ENCODE results near the gene MKLN1. TPM values are rescaled to one million over a fixed set of nuclear protein-coding genes. Genes with fewer than 3 reads are reported as not detected.

Gene MKLN1
- total RNA-seq, 1 donor from 2014 or later: 66.0 TPM

DNA sequence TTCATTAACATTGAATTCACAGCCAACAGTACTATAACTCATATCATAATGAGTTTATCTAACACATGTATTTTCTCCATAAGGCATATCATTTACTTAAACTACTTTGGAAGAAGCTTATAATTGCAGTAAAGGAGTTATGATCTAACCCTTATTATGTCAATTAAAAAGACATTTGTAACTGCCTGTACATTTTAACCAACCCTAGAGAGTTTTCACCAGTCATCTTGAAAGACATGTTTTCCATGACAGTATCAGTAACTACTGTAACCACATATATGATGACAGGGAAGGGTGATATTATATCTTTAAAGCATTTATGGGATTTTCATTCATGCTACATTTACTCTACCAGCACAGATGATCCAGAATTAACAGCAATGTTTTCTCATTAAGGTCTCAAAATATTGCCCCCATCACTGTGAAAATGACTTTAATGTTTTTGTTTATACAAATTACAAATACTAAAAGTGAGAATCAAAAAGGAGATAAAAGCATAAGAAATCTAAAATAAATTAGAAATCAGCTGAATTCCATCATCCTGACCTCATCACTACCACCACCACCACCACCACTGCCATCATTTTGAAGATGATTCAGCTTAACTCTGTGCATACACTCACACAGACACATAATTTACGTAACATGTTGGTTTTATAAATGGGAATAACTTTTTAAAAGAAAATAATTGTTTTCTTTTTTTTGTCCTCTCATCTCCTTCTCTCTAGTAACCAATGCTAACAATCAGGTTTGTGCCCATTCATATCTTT lies 53.6 kb downstream of the MKLN1 start:
- no peak overlapping the region for H3K4me3 ChIP-seq
- no peak for ATAC-seq
- H3K36me3 ChIP-seq: no peaks in the 10 kb centered on the region
- TF ChIP-seq, protein P1, sequence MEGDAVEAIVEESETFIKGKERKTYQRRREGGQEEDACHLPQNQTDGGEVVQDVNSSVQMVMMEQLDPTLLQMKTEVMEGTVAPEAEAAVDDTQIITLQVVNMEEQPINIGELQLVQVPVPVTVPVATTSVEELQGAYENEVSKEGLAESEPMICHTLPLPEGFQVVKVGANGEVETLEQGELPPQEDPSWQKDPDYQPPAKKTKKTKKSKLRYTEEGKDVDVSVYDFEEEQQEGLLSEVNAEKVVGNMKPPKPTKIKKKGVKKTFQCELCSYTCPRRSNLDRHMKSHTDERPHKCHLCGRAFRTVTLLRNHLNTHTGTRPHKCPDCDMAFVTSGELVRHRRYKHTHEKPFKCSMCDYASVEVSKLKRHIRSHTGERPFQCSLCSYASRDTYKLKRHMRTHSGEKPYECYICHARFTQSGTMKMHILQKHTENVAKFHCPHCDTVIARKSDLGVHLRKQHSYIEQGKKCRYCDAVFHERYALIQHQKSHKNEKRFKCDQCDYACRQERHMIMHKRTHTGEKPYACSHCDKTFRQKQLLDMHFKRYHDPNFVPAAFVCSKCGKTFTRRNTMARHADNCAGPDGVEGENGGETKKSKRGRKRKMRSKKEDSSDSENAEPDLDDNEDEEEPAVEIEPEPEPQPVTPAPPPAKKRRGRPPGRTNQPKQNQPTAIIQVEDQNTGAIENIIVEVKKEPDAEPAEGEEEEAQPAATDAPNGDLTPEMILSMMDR (IDR thresholded peaks at IDR 0.05): no peak
- H3K27ac ChIP-seq: no peak overlapping the region
- intact Hi-C loops (cut with DNase I): no loop called here
- DNase-seq: no peak
- H3K4me1 ChIP-seq: no peaks in the 10 kb centered on the region
- no peaks in the 10 kb centered on the region for H3K27me3 ChIP-seq
- H3K9me3 ChIP-seq: no peaks in the 10 kb centered on the region

DNA sequence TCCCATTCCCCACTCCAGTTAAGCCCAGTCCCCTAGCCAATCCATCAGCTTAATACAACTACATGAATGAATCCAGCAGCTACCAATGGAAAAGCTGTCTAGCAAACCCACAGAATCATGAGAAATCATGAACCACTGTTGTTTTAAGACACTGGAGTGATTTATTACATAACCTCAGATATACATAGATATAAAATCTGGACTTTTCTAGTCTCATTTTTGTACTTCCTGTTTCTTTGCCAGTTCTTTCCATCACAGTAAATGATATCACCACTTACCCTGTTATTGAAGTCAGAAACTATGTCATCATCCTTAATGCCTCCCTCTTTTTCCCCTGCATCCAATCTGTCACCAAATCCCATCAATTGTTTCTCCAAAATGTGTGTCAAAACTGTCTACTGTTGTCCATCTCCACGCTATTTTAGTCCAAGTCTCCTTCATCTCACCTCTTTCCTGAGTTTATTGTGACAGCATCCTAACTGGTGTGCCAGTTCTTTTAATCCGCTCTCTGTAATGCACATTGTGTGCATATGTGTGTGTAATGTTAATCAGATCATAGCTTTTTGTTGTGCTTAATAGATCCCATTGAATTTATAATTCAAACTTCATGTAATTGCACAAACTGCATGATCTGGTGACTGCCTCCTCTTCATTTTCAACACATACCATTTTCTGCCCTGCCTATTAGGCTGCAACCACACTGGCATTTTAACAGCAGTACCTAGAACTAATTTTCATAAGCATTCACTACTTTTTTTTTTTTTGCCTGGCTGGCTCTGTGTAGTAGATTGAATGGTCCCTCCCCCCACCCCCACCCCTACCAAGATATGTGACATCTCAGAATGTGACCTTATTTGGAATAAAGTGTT lies 56.0 kb downstream of the MKLN1 start:
- H3K9me3 ChIP-seq: no peaks in the 10 kb centered on the region
- ATAC-seq (no peak), DNase-seq (no peak)
- H3K4me1 ChIP-seq: no peaks in the 10 kb centered on the region
- H3K4me3 ChIP-seq: no peak overlapping the region
- no peaks in the 10 kb centered on the region for H3K27me3 ChIP-seq
- H3K36me3 ChIP-seq: no peaks in the 10 kb centered on the region
- intact Hi-C loops (cut with DNase I): no loop called here
- no peak overlapping the region for H3K27ac ChIP-seq
- TF ChIP-seq, protein P1 (IDR thresholded peaks at IDR 0.05): no peak

DNA sequence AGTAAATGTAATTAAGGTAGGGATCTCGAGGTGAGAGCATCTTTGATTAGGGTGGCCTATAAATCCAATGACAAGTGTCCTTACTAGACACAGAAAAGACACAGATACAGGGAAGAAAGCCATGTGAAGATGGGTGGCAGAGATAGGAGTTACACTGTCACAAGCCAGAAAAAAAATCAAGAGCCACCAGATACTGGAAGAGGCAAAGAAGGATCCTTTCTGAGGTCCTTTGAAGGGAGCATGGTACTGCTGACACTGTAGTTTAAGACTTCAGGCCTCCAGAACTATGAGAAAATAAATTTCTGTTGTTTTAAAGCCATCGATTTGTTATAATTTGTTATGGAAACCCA lies 56.6 kb downstream of the MKLN1 start:
- DNase-seq (no peak), ATAC-seq (no peak)
- H3K27me3 ChIP-seq: no peaks in the 10 kb centered on the region
- intact Hi-C loops (cut with DNase I): no loop called here
- H3K4me3 ChIP-seq: no peak overlapping the region
- peaks cover 2% of the 10 kb centered on the region for H3K36me3 ChIP-seq
- no peak overlapping the region for H3K27ac ChIP-seq
- H3K4me1 ChIP-seq: no peaks in the 10 kb centered on the region
- TF ChIP-seq, protein P1 (IDR thresholded peaks at IDR 0.05): no peak
- no peaks in the 10 kb centered on the region for H3K9me3 ChIP-seq

DNA sequence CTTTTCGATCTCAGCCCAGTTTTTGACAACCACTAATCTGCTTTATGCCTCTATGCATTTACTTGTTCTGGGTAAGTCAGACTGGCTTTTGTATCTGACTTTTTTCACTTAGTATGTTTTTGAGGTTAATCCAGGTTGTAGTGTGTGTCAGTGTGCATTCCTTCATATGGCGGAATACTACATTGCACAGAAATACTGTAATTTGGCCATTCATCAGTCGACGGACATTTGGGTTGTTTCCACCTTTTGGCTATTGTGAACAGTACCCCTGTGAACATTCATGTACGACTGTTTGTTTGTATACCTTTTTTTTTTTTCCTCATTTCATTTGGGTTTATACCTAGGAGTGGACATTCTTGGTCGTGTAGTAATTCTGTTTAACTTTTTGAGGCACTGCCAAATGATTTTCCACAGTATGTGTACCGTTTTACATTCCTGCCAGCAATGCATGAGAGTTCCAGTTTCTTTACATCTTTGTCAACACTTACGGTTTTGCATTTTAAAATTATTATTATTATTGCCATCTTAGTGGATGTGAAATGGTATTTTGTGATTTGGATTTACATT lies 57.4 kb downstream of the MKLN1 start:
- H3K27ac ChIP-seq: no peak overlapping the region
- DNase-seq: no peak
- peaks cover 9% of the 10 kb centered on the region for H3K36me3 ChIP-seq
- no peak overlapping the region for H3K4me3 ChIP-seq
- H3K9me3 ChIP-seq: no peaks in the 10 kb centered on the region
- TF ChIP-seq, protein P1 (IDR thresholded peaks at IDR 0.05): no peak
- no peaks in the 10 kb centered on the region for H3K27me3 ChIP-seq
- H3K4me1 ChIP-seq: no peaks in the 10 kb centered on the region
- intact Hi-C loops (cut with DNase I): no loop called here
- ATAC-seq: no peak

DNA sequence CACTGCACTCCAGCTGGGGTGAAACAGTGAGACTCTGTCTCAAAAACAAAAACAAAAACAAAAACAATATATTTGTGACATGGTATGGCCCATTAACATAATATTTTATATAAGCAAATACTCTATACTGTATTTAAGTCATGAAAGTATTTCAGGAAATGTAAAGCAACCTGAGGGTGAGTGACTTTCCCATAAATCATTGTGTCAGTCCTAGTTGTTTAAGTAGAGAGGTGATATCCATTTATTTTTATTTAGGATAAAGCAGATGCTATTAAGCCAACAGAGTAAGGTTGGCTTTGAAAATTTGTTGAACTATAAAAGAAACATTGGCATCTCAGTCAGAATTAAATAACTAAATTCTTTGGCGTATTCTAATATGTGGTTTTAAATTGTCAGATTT lies 60.5 kb downstream of the MKLN1 start:
- H3K4me3 ChIP-seq: no peak overlapping the region
- intact Hi-C loops (cut with DNase I): no loop called here
- TF ChIP-seq, protein P1 (IDR thresholded peaks at IDR 0.05): no peak
- peaks cover 9% of the 10 kb centered on the region for H3K36me3 ChIP-seq
- ATAC-seq (no peak), DNase-seq (no peak)
- no peaks in the 10 kb centered on the region for H3K27me3 ChIP-seq
- no peak overlapping the region for H3K27ac ChIP-seq
- H3K9me3 ChIP-seq: no peaks in the 10 kb centered on the region
- H3K4me1 ChIP-seq: no peaks in the 10 kb centered on the region
